ENCODE measurements around the gene STK11IP.

- no peak for TF ChIP-seq EZH2 (IDR thresholded peaks at IDR 0.05; ENCODE audit: low read depth)
- TF ChIP-seq, protein P1, sequence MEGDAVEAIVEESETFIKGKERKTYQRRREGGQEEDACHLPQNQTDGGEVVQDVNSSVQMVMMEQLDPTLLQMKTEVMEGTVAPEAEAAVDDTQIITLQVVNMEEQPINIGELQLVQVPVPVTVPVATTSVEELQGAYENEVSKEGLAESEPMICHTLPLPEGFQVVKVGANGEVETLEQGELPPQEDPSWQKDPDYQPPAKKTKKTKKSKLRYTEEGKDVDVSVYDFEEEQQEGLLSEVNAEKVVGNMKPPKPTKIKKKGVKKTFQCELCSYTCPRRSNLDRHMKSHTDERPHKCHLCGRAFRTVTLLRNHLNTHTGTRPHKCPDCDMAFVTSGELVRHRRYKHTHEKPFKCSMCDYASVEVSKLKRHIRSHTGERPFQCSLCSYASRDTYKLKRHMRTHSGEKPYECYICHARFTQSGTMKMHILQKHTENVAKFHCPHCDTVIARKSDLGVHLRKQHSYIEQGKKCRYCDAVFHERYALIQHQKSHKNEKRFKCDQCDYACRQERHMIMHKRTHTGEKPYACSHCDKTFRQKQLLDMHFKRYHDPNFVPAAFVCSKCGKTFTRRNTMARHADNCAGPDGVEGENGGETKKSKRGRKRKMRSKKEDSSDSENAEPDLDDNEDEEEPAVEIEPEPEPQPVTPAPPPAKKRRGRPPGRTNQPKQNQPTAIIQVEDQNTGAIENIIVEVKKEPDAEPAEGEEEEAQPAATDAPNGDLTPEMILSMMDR (conservative IDR thresholded peaks at IDR 0.05) = no peak
These were observed 66.4 kb downstream of the STK11IP start for GRCh38 chr2:219664041-219664440.

Measured in PC-9 (cell line).